ENCODE results near the gene USP28.

DNA sequence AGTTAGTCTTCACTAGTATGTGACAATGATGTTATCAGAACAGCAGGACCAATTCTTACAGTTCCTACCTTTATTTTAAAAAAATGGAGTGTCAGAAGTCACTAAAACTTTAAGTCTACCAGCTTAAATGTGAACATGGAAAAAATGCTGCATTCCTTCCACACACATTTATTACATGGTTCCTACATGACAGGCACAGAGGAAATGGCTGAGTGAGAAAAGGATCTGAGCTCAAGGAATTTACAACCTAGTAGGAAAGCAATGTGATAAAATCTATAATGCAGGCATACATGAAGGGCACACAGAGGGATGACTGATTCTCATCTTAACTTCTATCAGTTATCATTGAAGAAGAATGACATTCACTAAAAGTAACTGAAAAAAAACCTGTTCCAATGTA lies 72.8 kb downstream of the USP28 start:
- TF ChIP-seq POLR2A (IDR thresholded peaks at IDR 0.05; ENCODE audit: low read depth, low read length) (no peak), POLR2AphosphoS5 (IDR thresholded peaks at IDR 0.05; ENCODE audit: low read depth, low read length) (no peak)
